ENCODE results near the gene DGKK. TPM values are rescaled to one million over a fixed set of nuclear protein-coding genes. Genes with fewer than 3 reads are reported as not detected.
"Not testable (repeated sequence)": the region's sequence is repeated elsewhere in the genome, so short reads cannot be mapped to it uniquely, and the experiment has no call there.

DGKK gene
- total RNA-seq, 1 donor, result not detected

DNA sequence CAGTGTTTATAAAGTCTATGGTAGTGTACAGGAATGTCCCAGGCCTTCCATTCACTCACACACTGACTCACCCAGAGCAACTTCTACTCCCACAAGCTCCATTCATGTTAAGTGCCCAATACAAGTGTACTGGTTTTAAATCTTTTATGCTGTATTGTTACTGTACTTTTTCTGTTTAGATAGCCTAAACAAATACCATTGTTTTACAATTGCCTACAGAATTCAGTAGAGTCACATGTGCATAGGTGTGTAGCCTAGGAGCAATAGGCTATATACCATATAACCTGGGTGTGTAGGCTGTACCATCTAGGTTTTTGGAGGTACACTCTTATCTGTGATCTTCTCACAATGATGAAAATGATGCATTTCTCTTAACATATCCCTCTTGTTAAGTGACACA, 126.7 kb downstream of the DGKK start:
- H2AFZ ChIP-seq (ENCODE audit: low read length), result no peak overlapping the region
- no peak overlapping the region for H3K4me2 ChIP-seq (ENCODE audit: insufficient read depth, low read length)
- peaks cover 3% of the 10 kb centered on the region for H3K27me3 ChIP-seq (ENCODE audit: insufficient read depth, low read length)
- no peaks in the 10 kb centered on the region for H3K4me1 ChIP-seq (ENCODE audit: insufficient read depth, low read length)
- no peaks in the 10 kb centered on the region for H3K9me3 ChIP-seq (ENCODE audit: low read depth, low read length)
- no peaks in the 10 kb centered on the region for H3K79me2 ChIP-seq (ENCODE audit: insufficient read depth, low read length)
- H3K27ac ChIP-seq (ENCODE audit: low read depth, low read length), result no peak overlapping the region
- H3K36me3 ChIP-seq (ENCODE audit: insufficient read depth, low read length), result no peaks in the 10 kb centered on the region
- no peaks in the 10 kb centered on the region for H4K20me1 ChIP-seq (ENCODE audit: insufficient read depth, low read length)
- no peak for DNase-seq (ENCODE audit: insufficient read length, low spot score, missing footprints)
- H3K4me3 ChIP-seq (ENCODE audit: insufficient read depth, low read length), result no peak overlapping the region
- TF ChIP-seq, protein P1, sequence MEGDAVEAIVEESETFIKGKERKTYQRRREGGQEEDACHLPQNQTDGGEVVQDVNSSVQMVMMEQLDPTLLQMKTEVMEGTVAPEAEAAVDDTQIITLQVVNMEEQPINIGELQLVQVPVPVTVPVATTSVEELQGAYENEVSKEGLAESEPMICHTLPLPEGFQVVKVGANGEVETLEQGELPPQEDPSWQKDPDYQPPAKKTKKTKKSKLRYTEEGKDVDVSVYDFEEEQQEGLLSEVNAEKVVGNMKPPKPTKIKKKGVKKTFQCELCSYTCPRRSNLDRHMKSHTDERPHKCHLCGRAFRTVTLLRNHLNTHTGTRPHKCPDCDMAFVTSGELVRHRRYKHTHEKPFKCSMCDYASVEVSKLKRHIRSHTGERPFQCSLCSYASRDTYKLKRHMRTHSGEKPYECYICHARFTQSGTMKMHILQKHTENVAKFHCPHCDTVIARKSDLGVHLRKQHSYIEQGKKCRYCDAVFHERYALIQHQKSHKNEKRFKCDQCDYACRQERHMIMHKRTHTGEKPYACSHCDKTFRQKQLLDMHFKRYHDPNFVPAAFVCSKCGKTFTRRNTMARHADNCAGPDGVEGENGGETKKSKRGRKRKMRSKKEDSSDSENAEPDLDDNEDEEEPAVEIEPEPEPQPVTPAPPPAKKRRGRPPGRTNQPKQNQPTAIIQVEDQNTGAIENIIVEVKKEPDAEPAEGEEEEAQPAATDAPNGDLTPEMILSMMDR (IDR thresholded peaks at IDR 0.05; ENCODE audit: extremely low read depth, low read depth, low read length), result no peak

DNA sequence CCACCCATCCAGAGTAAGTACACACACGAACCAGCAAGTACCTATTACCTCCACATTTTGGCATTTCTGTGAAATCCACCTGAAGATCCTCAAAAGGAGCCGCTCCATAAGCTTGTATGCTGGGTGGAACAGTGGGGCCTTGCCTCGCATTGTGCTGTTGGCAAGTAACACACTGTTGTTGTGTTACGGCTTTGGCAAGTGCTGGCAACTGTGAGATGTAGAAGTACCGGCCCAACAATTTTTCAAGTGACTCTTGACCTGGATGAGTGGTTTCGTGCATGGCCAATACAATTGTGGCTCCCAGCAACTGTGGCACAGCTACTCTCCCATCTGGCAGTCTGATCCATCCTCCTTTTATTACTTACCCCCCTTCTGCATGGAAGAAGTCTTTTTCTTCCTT, 137.3 kb downstream of the DGKK start:
- no peaks in the 10 kb centered on the region for H3K27me3 ChIP-seq (ENCODE audit: insufficient read depth, low read length)
- no peaks in the 10 kb centered on the region for H3K79me2 ChIP-seq (ENCODE audit: insufficient read depth, low read length)
- no peaks in the 10 kb centered on the region for H3K9me3 ChIP-seq (ENCODE audit: low read depth, low read length)
- H3K4me3 ChIP-seq (ENCODE audit: insufficient read depth, low read length), result no peak overlapping the region
- no peaks in the 10 kb centered on the region for H3K4me1 ChIP-seq (ENCODE audit: insufficient read depth, low read length)
- no peak overlapping the region for H3K4me2 ChIP-seq (ENCODE audit: insufficient read depth, low read length)
- no peaks in the 10 kb centered on the region for H4K20me1 ChIP-seq (ENCODE audit: insufficient read depth, low read length)
- TF ChIP-seq, protein P1 (IDR thresholded peaks at IDR 0.05; ENCODE audit: extremely low read depth, low read depth, low read length), result no peak
- no peak overlapping the region for H2AFZ ChIP-seq (ENCODE audit: low read length)
- no peak overlapping the region for H3K27ac ChIP-seq (ENCODE audit: low read depth, low read length)
- no peak for DNase-seq (ENCODE audit: insufficient read length, low spot score, missing footprints)
- no peaks in the 10 kb centered on the region for H3K36me3 ChIP-seq (ENCODE audit: insufficient read depth, low read length)

DNA sequence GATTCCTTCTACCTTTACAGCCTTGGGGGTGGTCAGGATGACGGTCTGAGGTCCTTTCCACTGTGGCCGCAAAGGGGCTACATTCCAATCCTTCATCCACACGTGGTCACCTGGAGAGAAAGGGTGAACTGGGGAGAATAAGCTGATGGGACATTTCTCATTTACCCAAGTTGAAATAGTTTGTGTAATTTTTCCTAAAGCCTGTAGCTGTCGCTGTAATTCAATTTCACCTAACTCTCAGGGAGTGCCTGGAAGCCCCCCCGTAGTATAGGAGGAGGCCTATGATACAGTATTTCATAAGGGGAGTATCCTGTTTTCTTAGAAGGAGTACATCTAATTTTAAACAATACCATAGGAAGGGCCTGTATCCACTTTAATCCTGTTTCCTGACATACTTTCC, 138.0 kb downstream of the DGKK start:
- not testable (repeated sequence) for H3K4me2 ChIP-seq (ENCODE audit: insufficient read depth, low read length); H3K36me3 ChIP-seq (ENCODE audit: insufficient read depth, low read length); H3K4me3 ChIP-seq (ENCODE audit: insufficient read depth, low read length); DNase-seq (ENCODE audit: insufficient read length, low spot score, missing footprints); H4K20me1 ChIP-seq (ENCODE audit: insufficient read depth, low read length); H3K79me2 ChIP-seq (ENCODE audit: insufficient read depth, low read length); H3K27me3 ChIP-seq (ENCODE audit: insufficient read depth, low read length); H3K27ac ChIP-seq (ENCODE audit: low read depth, low read length); H3K9me3 ChIP-seq (ENCODE audit: low read depth, low read length); H2AFZ ChIP-seq (ENCODE audit: low read length); H3K4me1 ChIP-seq (ENCODE audit: insufficient read depth, low read length)

DNA sequence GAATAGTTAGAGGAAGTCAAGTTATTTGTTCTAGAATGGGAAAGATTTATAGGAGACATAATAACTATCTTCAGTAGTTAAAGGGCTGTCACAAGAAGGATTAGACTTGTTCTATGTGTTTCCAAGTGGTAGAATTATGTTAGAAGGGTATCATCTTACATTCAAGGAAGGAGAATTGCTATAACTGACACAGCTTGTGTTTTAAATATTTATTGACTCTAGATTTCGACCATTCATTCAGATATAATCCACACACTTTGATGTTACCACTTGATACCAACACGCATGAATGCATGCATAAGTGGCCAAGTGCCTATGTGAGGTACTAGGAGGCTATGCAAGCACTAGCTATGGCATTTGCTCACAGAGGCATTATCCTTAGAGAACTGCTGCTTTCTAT, 143.4 kb downstream of the DGKK start:
- H3K9me3 ChIP-seq (ENCODE audit: low read depth, low read length), result no peaks in the 10 kb centered on the region
- TF ChIP-seq, protein P1 (IDR thresholded peaks at IDR 0.05; ENCODE audit: extremely low read depth, low read depth, low read length), result no peak
- H3K36me3 ChIP-seq (ENCODE audit: insufficient read depth, low read length), result no peaks in the 10 kb centered on the region
- H3K4me1 ChIP-seq (ENCODE audit: insufficient read depth, low read length), result no peaks in the 10 kb centered on the region
- no peak overlapping the region for H3K27ac ChIP-seq (ENCODE audit: low read depth, low read length)
- H2AFZ ChIP-seq (ENCODE audit: low read length), result no peak overlapping the region
- no peaks in the 10 kb centered on the region for H3K27me3 ChIP-seq (ENCODE audit: insufficient read depth, low read length)
- H3K4me2 ChIP-seq (ENCODE audit: insufficient read depth, low read length), result no peak overlapping the region
- DNase-seq (ENCODE audit: insufficient read length, low spot score, missing footprints), result no peak
- no peaks in the 10 kb centered on the region for H4K20me1 ChIP-seq (ENCODE audit: insufficient read depth, low read length)
- H3K79me2 ChIP-seq (ENCODE audit: insufficient read depth, low read length), result no peaks in the 10 kb centered on the region
- no peak overlapping the region for H3K4me3 ChIP-seq (ENCODE audit: insufficient read depth, low read length)
